A549 (cell line): ENCODE measurements around the gene TFAM. TPM values are rescaled to one million over a fixed set of nuclear protein-coding genes. Genes with fewer than 3 reads are reported as not detected.

Experiments used
- ATAC-seq, 2 experiments: fragments of 200-7000 bp in 1 of 2; fragments of >200 bp in 1 of 2; cut with Nextera tagmentation in 1 of 2; cut with Tn5 transposase in 1 of 2; 3 replicates each; pipeline versions ENCODE4 v1.8.0 to v1.9.1; 2018 to 2020; ENCODE audit warnings: mild to moderate bottlenecking in 1 of 2, moderate library complexity in 1 of 2
- CTCF ChIA-PET: fragments of 300-600 bp; sonication (Branson Sonifier 250); formaldehyde crosslinking; extraction: SDS; loops from one replicate; lab custom pipeline; 2021; ENCODE audit warnings: antibody characterized with exemption, inconsistent platforms; lab: Yijun Ruan, JAX
- POLR2A ChIA-PET: fragments of 350-600 bp; formaldehyde crosslinking; extraction: SDS; loops from one replicate; lab custom pipeline; 2021; ENCODE audit warnings: antibody characterized with exemption, inconsistent platforms; lab: Yijun Ruan, JAX
- DNase-seq, 2 experiments: peaks; one replicate each; pipeline versions ENCODE4 v3.0.0 to v3.0.0-alpha.2; 2011 to 2016; ENCODE audit warnings: low read depth in 1 of 2, low spot score in 1 of 2
- FAIRE-seq: peaks from 2 replicates; lab custom pipeline; 2011; peaks lifted over from hg19 to GRCh38; lab: Jason Lieb, UNC
- H3K27ac ChIP-seq, 2 experiments: fragments of >200 bp; sonication (Bioruptor Twin); formaldehyde crosslinking; 3 replicates each; pipeline ENCODE4 v1.5.1; 2016 to 2017
- H3K4me1 ChIP-seq: fragments of >200 bp; sonication (Bioruptor Twin); formaldehyde crosslinking; 3 replicates; pipeline ENCODE4 v1.6.1; 2016
- H3K4me2 ChIP-seq: fragments of >200 bp; sonication (Bioruptor Twin); formaldehyde crosslinking; 3 replicates; pipeline ENCODE4 v1.6.1; 2016
- H3K4me3 ChIP-seq: fragments of >200 bp; sonication (Bioruptor Twin); formaldehyde crosslinking; 3 replicates; pipeline ENCODE4 v1.5.1; 2016
- H3K9me3 ChIP-seq: fragments of >200 bp; sonication (Bioruptor Twin); formaldehyde crosslinking; 3 replicates; pipeline ENCODE4 v1.6.1; 2016
- CEBPB ChIP-seq, 2 experiments: fragments of >200 bp in 1 of 2; sonication (Bioruptor Twin) in 1 of 2; formaldehyde crosslinking in 1 of 2; IDR thresholded peaks; 2 replicates each; pipeline ENCODE4 v1.6.1; 2012 to 2016
- CHD4 ChIP-seq: fragments of 200-600 bp; sonication (generic); IDR thresholded peaks from 2 replicates; pipeline ENCODE4 v1.6.1; 2016; ENCODE audit warnings: antibody characterized with exemption, mild to moderate bottlenecking, borderline replicate concordance
- E2F6 ChIP-seq: IDR thresholded peaks from 2 replicates; pipeline ENCODE4 v1.6.1; 2012; ENCODE audit warnings: low read depth, borderline replicate concordance
- EHMT2 ChIP-seq: fragments of 200-600 bp; sonication (generic); IDR thresholded peaks from 2 replicates; pipeline ENCODE4 v1.6.1; 2016; ENCODE audit warnings: antibody characterized with exemption, low read depth, mild to moderate bottlenecking, moderate library complexity
- ESRRA ChIP-seq: fragments of 150-350 bp; IDR thresholded peaks from 2 replicates; pipeline ENCODE4 v1.6.1; 2014; ENCODE audit warnings: mild to moderate bottlenecking, low read length, borderline replicate concordance
- HOXB13 ChIP-seq: fragments of 250-450 bp; sonication (Bioruptor Pico); IDR thresholded peaks from 2 replicates; pipeline ENCODE4 v1.5.0; 2020; ENCODE audit warnings: low read depth, mild to moderate bottlenecking, moderate library complexity
- KDM1A ChIP-seq: fragments of 200-600 bp; sonication (generic); IDR thresholded peaks from 2 replicates; pipeline ENCODE4 v1.6.1; 2016; ENCODE audit warnings: low read depth, mild to moderate bottlenecking
- MAFK ChIP-seq: fragments of 450-650 bp; IDR thresholded peaks from 2 replicates; pipeline ENCODE4 v1.6.1; 2014; ENCODE audit not compliant: partially characterized antibody
- NFE2L2 ChIP-seq: fragments of 150-350 bp; conservative IDR thresholded peaks from 2 replicates; pipeline ENCODE4 v1.6.1; 2014; ENCODE audit warnings: low read length
- NPAS2 ChIP-seq: fragments of 250-450 bp; sonication (Bioruptor Pico); IDR thresholded peaks from 2 replicates; pipeline ENCODE4 v1.8.0; 2022; ENCODE audit warnings: mild to moderate bottlenecking, moderate library complexity, borderline replicate concordance
- RCOR1 ChIP-seq: fragments of 150-350 bp; IDR thresholded peaks from 2 replicates; pipeline ENCODE4 v1.6.1; 2014; ENCODE audit warnings: antibody characterized with exemption, low read length, low read depth
- RNF2 ChIP-seq: fragments of 200-600 bp; sonication (generic); IDR thresholded peaks from 2 replicates; pipeline ENCODE4 v1.6.1; 2016; ENCODE audit warnings: low read depth, mild to moderate bottlenecking, antibody characterized with exemption, moderate library complexity, borderline replicate concordance
- USF2 ChIP-seq: fragments of 450-650 bp; IDR thresholded peaks from 2 replicates; pipeline ENCODE4 v1.6.1; 2014; ENCODE audit warnings: antibody characterized with exemption
- WGBS: methylation state at CpG from one replicate; pipeline ENCODE4 v1.1.6; 2017; ENCODE audit errors: missing lambda C conversion rate; 5-methylcytosine and 5-hydroxymethylcytosine counted together
- polyA plus RNA-seq, 4 experiments: library from polyadenylated mRNA; depleted of rRNA in 3 of 4; stranded (reverse); fragments of >200 nt; fragmentation: RNase III in 1 of 4; extraction: RNeasy Plus Mini Kit Qiagen cat#74134 plus additional on column Dnase treatment in 1 of 4; gene quantifications; 2 replicates in 3 of 4; 3 replicates in 1 of 4; pipeline ENCODE4 v1.2.3, GENCODE V29; 2011 to 2017
- TF ChIP-seq, protein P1 (sequence below): fragments of >200 bp; sonication (Bioruptor Twin); formaldehyde crosslinking; IDR thresholded peaks from 2 replicates; pipeline ENCODE4 v1.6.1; 2016
- TF ChIP-seq, protein P2 (sequence below): IDR thresholded peaks from 2 replicates; pipeline ENCODE4 v1.6.1; 2012
- TF ChIP-seq, protein P3 (sequence below): fragments of 250-450 bp; sonication (Bioruptor Pico); IDR thresholded peaks from 2 replicates; pipeline ENCODE4 v1.5.0; 2020; ENCODE audit warnings: low read depth, mild to moderate bottlenecking, moderate library complexity
- TF ChIP-seq, protein P4 (sequence below): IDR thresholded peaks from 2 replicates; pipeline ENCODE4 v1.6.1; 2012
- TF ChIP-seq, protein P5 (sequence below): fragments of >200 bp; sonication (Bioruptor Twin); formaldehyde crosslinking; IDR thresholded peaks from 3 replicates; pipeline ENCODE4 v1.6.1; 2016

The TFAM gene
- polyA plus RNA-seq, 2 of the 4 experiments (the other 2 are of a cell fraction), result 61.2 to 66.9 TPM

GRCh38 chr10:58358947-58359346 is 26.3 kb upstream of the TFAM start:
- H3K4me2 ChIP-seq, result no peak overlapping the region
- FAIRE-seq (no peak), DNase-seq (no peak), ATAC-seq (no peak)
- no peak for TF ChIP-seq EHMT2
- no peak for TF ChIP-seq CEBPB (IDR thresholded peaks at IDR 0.05)
- no peak for TF ChIP-seq KDM1A
- TF ChIP-seq MAFK, result no peak
- no peak for TF ChIP-seq CHD4
- TF ChIP-seq, protein P1, sequence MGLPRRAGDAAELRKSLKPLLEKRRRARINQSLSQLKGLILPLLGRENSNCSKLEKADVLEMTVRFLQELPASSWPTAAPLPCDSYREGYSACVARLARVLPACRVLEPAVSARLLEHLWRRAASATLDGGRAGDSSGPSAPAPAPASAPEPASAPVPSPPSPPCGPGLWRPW, result no peak
- no peak for TF ChIP-seq HOXB13 (CRISPR knock-in tag)
- TF ChIP-seq, protein P2, sequence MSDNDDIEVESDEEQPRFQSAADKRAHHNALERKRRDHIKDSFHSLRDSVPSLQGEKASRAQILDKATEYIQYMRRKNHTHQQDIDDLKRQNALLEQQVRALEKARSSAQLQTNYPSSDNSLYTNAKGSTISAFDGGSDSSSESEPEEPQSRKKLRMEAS, result no peak
- no peak for TF ChIP-seq RCOR1
- WGBS, result 96% methylated on average over 1 of the region's 1 CpG
- ChIA-PET POLR2A (interaction anchor here (0.6 to 0.9 kb wide), 2 partner anchors 24 to 27 kb away, joined by 3 read pairs; partner anchors contain the start of gene UBE2D1), CTCF (no interaction called here)
- no peaks in the 10 kb centered on the region for H3K9me3 ChIP-seq
- no peak overlapping the region for H3K4me3 ChIP-seq
- H3K4me1 ChIP-seq, result peaks cover 23% of the 10 kb centered on the region
- no peak overlapping the region for H3K27ac ChIP-seq

- WGBS, result 91% methylated on average over 3 of the region's 3 CpGs
- DNase-seq (no peak), ATAC-seq (no peak), FAIRE-seq (no peak)
- H3K4me3 ChIP-seq, result no peak overlapping the region
- H3K9me3 ChIP-seq, result no peaks in the 10 kb centered on the region
- H3K4me2 ChIP-seq, result no peak overlapping the region
- ChIA-PET POLR2A (no interaction called here), CTCF (interaction anchor here (1.1 to 1.2 kb wide), 2 partner anchors 14 to 60 kb away, joined by 3 to 4 read pairs; no protein-coding TSS in a partner anchor)
- TF ChIP-seq RNF2 (no peak), NPAS2 (no peak), ESRRA (no peak), NFE2L2 (no peak), USF2 (no peak), E2F6 (no peak)
- TF ChIP-seq, protein P3, sequence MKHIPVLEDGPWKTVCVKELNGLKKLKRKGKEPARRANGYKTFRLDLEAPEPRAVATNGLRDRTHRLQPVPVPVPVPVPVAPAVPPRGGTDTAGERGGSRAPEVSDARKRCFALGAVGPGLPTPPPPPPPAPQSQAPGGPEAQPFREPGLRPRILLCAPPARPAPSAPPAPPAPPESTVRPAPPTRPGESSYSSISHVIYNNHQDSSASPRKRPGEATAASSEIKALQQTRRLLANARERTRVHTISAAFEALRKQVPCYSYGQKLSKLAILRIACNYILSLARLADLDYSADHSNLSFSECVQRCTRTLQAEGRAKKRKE (CRISPR knock-in tag), result no peak
- TF ChIP-seq, protein P4, sequence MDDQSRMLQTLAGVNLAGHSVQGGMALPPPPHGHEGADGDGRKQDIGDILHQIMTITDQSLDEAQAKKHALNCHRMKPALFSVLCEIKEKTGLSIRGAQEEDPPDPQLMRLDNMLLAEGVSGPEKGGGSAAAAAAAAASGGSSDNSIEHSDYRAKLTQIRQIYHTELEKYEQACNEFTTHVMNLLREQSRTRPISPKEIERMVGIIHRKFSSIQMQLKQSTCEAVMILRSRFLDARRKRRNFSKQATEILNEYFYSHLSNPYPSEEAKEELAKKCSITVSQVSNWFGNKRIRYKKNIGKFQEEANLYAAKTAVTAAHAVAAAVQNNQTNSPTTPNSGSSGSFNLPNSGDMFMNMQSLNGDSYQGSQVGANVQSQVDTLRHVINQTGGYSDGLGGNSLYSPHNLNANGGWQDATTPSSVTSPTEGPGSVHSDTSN, result no peak
- no peak overlapping the region for H3K27ac ChIP-seq
- H3K4me1 ChIP-seq, result peaks cover 23% of the 10 kb centered on the region
Measured at GRCh38 chr10:58359541-58359940, 25.7 kb upstream of the TFAM start.

DNA sequence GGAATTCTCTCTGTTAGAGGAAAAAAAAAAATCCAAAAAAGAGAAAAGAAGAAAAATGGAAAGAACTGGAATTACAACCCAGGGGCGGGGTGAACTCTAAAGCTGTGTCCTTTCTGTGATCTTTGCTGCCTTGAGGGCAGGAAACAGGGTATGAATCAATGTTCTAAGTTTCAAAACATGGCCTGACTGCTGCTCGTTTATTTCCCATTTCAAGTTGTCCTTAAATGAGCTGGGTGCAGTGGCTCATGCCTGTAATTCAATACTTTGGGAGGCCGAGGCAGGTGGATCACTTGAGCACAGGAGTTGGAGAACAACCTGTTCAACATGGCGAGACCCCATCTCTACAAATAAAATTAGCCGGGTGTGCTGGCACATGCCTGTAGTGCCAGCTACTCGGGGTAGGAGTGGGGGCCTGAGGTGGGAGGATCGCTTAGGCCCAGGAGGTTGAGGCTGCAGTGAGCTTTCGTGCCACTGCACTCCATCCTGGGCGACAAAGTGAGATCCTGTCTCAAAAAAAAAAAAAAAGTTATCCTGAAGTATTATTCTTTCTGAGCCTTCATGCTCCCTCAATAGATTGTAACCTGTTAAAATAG is 24.7 kb upstream of the TFAM start:
- TF ChIP-seq, protein P5, sequence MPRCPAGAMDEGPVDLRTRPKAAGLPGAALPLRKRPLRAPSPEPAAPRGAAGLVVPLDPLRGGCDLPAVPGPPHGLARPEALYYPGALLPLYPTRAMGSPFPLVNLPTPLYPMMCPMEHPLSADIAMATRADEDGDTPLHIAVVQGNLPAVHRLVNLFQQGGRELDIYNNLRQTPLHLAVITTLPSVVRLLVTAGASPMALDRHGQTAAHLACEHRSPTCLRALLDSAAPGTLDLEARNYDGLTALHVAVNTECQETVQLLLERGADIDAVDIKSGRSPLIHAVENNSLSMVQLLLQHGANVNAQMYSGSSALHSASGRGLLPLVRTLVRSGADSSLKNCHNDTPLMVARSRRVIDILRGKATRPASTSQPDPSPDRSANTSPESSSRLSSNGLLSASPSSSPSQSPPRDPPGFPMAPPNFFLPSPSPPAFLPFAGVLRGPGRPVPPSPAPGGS, result no peak
- ATAC-seq (no peak), FAIRE-seq (no peak), DNase-seq (no peak)
- Histone ChIP-seq H3K27ac (no peak overlapping the region), H3K4me2 (no peak overlapping the region), H3K4me3 (no peak overlapping the region), H3K9me3 (no peaks in the 10 kb centered on the region), H3K4me1 (peaks cover 23% of the 10 kb centered on the region)
- POLR2A ChIA-PET, result no interaction called here
- CTCF ChIA-PET, result interaction anchor here (0.8 to 1.2 kb wide), 3 partner anchors 13 to 61 kb away, joined by 3 to 6 read pairs (median 4); no protein-coding TSS in a partner anchor
- WGBS, result 79% methylated on average over 9 of the region's 9 CpGs
